Fibroblast of skin of left biceps (primary cell): ENCODE results near the gene LCE3B.

Experiments used
- DNase-seq, 2 experiments: peaks; one replicate each; pipeline ENCODE4 v3.0.0-alpha.2; 2013; ENCODE audit warnings: low read depth in 2 of 2

The LCE3B gene

GRCh38 chr1:152658649-152659048 lies 45.0 kb downstream of the LCE3B start:
- DNase-seq: no peak

- DNase-seq: no peak
These were observed 49.5 kb downstream of the LCE3B start, which contains the start of gene LCE2D for GRCh38 chr1:152663098-152663497. Gene LCE2D, plus strand, starts transcription at chr1:152663380. Its CDS starts 726 bp downstream, at chr1:152664106.
